Measurements from ENCODE around the gene BLVRB. TPM values are rescaled to one million over a fixed set of nuclear protein-coding genes. Genes with fewer than 3 reads are reported as not detected.

The BLVRB gene
- total and polyA plus RNA-seq, 9 of the 15 experiments (the other 6 are each of a cell fraction or from before 2014, with no cell fraction given) = 81.1 to 749 (median 331) TPM

DNA sequence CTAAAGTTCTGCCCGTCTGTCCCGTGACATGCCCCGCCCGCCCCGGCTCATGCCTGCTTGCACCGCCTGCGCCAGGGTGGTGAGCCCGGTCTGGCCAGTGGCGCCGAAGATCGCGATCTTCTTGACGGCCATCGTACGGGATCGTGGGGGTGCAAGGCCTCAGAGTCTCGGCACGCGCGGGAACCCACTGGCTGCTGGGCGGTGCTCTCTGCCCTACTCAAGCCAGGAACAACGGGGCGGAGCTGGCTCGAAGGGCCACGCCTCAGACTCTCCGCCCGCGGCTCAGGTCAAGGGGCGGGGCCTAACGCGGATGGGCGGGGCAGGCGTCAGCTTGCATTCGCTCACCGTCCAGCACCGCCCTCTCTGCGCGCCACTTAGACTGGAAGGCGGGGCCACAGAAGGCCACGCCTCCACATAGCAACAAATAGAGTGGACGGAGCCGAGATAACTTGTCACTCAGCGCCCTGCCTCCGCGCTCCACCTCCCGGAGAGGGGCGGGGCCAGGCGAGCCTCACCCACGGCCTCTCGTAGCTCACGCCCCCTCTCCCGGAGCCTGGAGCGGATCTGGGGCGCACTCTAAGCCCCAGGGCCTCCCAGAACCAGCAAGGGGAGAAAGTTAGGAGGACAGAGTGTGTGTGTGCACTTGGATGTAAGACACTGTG is at the start of gene BLVRB (continued):
- TF ChIP-seq, protein P1, sequence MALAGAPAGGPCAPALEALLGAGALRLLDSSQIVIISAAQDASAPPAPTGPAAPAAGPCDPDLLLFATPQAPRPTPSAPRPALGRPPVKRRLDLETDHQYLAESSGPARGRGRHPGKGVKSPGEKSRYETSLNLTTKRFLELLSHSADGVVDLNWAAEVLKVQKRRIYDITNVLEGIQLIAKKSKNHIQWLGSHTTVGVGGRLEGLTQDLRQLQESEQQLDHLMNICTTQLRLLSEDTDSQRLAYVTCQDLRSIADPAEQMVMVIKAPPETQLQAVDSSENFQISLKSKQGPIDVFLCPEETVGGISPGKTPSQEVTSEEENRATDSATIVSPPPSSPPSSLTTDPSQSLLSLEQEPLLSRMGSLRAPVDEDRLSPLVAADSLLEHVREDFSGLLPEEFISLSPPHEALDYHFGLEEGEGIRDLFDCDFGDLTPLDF (CRISPR knock-in tag; IDR thresholded peaks at IDR 0.05) = peak; percentile 82; the same call in 1 of the 2 replicates
- TF ChIP-seq, protein P2, sequence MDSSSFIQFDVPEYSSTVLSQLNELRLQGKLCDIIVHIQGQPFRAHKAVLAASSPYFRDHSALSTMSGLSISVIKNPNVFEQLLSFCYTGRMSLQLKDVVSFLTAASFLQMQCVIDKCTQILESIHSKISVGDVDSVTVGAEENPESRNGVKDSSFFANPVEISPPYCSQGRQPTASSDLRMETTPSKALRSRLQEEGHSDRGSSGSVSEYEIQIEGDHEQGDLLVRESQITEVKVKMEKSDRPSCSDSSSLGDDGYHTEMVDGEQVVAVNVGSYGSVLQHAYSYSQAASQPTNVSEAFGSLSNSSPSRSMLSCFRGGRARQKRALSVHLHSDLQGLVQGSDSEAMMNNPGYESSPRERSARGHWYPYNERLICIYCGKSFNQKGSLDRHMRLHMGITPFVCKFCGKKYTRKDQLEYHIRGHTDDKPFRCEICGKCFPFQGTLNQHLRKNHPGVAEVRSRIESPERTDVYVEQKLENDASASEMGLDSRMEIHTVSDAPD (CRISPR knock-in tag; IDR thresholded peaks at IDR 0.05) = no peak
- TF ChIP-seq TBL1XR1 (IDR thresholded peaks at IDR 0.05; ENCODE audit: low read length in 2 of 2) = no peak
- peak; percentile 26 for TF ChIP-seq SMAD1 (IDR thresholded peaks at IDR 0.05; ENCODE audit: low read depth, low read length, partially characterized antibody)
- TF ChIP-seq SMARCE1 (IDR thresholded peaks at IDR 0.05) = no peak
- TF ChIP-seq ZNF57 (CRISPR knock-in tag; IDR thresholded peaks at IDR 0.05) = no peak
- no peak for TF ChIP-seq EZH2 (IDR thresholded peaks at IDR 0.05; ENCODE audit: borderline replicate concordance, low read depth, low read length)
- no peak; a peak in 2 of 4 replicates for TF ChIP-seq HDAC1 (IDR thresholded peaks at IDR 0.05)
- TF ChIP-seq, protein P3, sequence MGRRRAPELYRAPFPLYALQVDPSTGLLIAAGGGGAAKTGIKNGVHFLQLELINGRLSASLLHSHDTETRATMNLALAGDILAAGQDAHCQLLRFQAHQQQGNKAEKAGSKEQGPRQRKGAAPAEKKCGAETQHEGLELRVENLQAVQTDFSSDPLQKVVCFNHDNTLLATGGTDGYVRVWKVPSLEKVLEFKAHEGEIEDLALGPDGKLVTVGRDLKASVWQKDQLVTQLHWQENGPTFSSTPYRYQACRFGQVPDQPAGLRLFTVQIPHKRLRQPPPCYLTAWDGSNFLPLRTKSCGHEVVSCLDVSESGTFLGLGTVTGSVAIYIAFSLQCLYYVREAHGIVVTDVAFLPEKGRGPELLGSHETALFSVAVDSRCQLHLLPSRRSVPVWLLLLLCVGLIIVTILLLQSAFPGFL (CRISPR knock-in tag; IDR thresholded peaks at IDR 0.05) = no peak
- TF ChIP-seq, protein P4, sequence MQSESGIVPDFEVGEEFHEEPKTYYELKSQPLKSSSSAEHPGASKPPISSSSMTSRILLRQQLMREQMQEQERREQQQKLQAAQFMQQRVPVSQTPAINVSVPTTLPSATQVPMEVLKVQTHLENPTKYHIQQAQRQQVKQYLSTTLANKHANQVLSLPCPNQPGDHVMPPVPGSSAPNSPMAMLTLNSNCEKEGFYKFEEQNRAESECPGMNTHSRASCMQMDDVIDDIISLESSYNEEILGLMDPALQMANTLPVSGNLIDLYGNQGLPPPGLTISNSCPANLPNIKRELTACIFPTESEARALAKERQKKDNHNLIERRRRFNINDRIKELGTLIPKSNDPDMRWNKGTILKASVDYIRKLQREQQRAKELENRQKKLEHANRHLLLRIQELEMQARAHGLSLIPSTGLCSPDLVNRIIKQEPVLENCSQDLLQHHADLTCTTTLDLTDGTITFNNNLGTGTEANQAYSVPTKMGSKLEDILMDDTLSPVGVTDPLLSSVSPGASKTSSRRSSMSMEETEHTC (IDR thresholded peaks at IDR 0.05) = 0 out of 2 replicates have a peak, but pooled peaks have one; percentile 12
- peak; percentile 93 for TF ChIP-seq SAFB (IDR thresholded peaks at IDR 0.05; ENCODE audit: borderline replicate concordance, low read depth, low read length)
- no peak for TF ChIP-seq NR2F6 (CRISPR knock-in tag; IDR thresholded peaks at IDR 0.05)
- no peak for TF ChIP-seq CREB1 (IDR thresholded peaks at IDR 0.05)
- peak; percentile 49; the same call in 1 of the 2 replicates for TF ChIP-seq CREB1 (CRISPR knock-in tag; IDR thresholded peaks at IDR 0.05)
- TF ChIP-seq, protein P5, sequence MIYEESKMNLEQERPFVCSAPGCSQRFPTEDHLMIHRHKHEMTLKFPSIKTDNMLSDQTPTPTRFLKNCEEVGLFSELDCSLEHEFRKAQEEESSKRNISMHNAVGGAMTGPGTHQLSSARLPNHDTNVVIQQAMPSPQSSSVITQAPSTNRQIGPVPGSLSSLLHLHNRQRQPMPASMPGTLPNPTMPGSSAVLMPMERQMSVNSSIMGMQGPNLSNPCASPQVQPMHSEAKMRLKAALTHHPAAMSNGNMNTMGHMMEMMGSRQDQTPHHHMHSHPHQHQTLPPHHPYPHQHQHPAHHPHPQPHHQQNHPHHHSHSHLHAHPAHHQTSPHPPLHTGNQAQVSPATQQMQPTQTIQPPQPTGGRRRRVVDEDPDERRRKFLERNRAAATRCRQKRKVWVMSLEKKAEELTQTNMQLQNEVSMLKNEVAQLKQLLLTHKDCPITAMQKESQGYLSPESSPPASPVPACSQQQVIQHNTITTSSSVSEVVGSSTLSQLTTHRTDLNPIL (CRISPR knock-in tag; IDR thresholded peaks at IDR 0.05) = no peak
- TF ChIP-seq, protein P6, sequence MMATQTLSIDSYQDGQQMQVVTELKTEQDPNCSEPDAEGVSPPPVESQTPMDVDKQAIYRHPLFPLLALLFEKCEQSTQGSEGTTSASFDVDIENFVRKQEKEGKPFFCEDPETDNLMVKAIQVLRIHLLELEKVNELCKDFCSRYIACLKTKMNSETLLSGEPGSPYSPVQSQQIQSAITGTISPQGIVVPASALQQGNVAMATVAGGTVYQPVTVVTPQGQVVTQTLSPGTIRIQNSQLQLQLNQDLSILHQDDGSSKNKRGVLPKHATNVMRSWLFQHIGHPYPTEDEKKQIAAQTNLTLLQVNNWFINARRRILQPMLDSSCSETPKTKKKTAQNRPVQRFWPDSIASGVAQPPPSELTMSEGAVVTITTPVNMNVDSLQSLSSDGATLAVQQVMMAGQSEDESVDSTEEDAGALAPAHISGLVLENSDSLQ (IDR thresholded peaks at IDR 0.05) = peak; percentile 97
- peak; percentile 88 for TF ChIP-seq SP1 (CRISPR knock-in tag; IDR thresholded peaks at IDR 0.05)
- TF ChIP-seq MXI1 (IDR thresholded peaks at IDR 0.05; ENCODE audit: low read depth, low read length) = 0 out of 2 replicates have a peak, but pooled peaks have one; percentile 15
- TF ChIP-seq SMARCC2 (IDR thresholded peaks at IDR 0.05; ENCODE audit: low read depth) = no peak
- TF ChIP-seq SREBF1 (IDR thresholded peaks at IDR 0.05; ENCODE audit: borderline replicate concordance, low read depth, low read length) = no peak
- TF ChIP-seq GABPA (tag; conservative IDR thresholded peaks at IDR 0.05; ENCODE audit: low read depth) = no peak

All from K562 (cell line).